SHP77 treated with DMSO at 0.1 percent for 48 hours (cell line): ENCODE results near the gene PLB1.

Experiments used
- DNase-seq: peaks from one replicate; lab custom pipeline; 2025; lab: John Stamatoyannopoulos, UW

Gene PLB1

DNA sequence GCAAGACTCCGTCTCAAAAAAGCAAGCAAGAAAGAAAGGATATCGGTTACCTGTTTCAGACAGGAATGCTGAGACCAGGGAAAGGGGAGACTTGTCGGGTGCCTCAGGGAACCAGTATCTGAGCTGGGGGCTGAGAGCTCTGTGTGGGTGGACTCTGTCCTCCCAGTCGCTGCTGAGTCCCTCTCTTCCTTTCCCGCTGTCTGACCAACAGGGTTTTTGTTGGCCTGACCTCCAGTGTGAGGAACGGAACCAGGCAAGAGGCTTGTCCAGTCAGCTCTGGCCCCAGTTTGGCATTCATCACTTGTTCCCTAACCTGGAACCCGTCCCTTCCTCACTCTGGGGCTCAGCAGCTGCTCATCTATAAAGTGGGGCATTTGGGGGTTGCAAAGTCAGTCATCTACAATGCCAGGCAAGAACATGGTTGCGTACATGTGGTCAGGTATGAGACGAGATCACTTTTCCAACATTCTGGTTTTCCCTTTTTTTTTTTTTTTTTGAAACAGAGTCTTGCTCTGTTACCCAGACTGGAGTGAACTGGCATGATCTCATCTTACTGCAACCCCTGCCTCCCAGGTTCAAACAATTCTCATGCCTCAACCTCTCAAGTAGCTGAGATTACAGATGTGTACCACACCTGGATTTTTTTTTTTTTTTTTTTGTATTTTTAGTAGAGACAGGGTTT lies 116.4 kb downstream of the PLB1 start:
- DNase-seq: no peak

DNA sequence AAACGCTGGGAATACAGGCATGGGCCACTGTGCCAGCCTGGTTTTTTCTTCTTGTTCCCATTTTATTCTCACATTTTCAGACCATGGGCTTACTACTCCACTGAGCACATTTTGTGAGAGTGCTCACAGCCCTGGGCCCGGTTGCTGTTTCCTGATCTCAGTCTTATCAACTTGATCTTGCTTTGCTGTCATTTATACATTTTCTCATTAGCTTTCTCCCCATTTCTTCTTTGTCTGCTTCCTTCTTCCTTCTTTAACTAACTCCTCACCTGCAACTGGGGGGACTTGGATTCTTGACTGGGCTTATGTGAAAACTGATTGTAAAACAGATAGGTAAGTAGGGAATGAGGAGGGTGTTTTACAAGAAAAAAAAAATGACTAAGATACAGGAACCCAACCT lies 117.3 kb downstream of the PLB1 start:
- no peak for DNase-seq

DNA sequence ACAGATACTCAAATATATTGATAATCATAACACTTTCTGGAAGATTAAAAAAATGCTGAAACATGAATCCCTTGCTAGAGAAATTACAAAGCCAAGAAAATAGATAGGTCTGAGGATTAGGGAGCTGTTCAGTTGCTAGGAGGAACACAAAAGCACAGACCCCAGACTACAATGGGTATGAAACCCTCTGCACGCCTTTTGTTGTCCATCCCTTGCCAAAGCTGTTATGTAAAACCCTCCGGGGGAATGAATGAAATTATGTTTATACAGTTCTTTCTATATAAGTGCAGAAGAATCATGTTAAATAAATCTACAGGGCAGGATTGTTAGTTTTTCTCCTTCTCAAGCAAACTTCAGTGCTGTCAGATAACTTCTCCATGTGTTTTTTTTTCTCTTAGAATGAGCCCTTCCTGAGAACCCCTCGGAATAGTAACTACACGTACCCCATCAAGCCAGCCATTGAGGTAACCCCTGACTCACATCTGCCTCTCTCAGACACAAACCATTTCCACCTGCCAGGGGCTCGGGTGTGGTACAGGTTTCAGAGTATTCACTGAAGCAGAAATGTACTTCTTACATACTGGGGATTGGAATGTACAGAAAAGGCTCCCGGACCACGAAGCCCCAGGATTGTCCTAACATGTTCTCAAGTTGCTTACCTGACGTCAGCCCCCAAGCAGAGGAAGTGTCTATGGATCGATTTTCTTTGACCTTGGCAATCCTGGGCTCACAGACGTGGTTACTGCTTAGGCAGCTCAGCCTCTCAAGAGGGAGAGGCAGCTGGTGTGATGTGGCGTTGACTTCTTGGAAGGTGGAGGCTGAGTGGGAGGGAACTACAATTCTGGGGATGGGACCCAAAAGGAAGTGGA lies 118.0 kb downstream of the PLB1 start:
- no peak for DNase-seq

DNA sequence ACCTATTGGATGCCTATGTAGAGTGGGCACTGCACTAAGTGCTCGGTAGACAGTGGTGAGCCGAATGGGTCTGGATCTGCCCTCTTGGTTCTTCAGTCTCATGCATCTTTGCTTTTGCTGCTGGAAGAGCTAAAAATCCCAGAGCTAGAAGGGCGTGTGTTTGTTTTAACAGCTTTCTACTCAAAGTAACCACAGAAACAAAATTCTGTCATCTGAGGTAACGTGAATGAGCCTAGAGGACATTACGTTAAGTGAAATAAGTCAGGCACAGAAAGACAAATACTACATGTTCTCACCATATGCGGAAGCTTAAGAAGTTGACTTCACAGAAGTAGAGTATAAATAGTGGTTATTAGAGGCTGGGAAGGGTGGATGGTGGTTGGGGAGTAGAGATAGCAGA lies 119.8 kb downstream of the PLB1 start:
- no peak for DNase-seq

DNA sequence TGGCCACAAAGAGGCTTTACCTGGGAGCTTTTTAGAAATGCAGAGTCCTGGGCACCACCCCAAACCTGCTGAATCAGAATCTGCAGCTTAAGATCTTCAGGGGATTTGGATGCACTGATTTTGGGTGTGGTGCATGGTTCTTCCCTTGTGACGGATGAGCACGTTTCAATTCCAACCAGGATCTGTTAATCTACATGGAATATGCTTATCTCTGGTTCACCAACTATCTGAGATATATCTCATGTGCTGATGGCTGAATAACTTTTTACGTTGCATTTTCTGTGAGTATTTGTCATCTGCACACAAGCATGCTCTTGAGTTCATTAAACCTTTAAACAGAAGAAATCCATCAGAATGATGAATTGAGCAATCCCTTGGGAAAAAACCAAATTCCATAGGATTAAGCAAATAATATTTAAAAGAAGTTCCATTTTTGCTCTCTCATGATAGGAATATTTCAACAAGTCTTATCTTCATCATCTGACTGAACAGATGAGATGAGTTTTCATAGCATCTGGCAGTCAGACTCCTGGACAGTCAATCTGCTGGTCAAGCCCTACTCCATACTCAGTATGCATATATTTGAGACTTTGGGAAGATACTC lies 120.6 kb downstream of the PLB1 start:
- DNase-seq: no peak

DNA sequence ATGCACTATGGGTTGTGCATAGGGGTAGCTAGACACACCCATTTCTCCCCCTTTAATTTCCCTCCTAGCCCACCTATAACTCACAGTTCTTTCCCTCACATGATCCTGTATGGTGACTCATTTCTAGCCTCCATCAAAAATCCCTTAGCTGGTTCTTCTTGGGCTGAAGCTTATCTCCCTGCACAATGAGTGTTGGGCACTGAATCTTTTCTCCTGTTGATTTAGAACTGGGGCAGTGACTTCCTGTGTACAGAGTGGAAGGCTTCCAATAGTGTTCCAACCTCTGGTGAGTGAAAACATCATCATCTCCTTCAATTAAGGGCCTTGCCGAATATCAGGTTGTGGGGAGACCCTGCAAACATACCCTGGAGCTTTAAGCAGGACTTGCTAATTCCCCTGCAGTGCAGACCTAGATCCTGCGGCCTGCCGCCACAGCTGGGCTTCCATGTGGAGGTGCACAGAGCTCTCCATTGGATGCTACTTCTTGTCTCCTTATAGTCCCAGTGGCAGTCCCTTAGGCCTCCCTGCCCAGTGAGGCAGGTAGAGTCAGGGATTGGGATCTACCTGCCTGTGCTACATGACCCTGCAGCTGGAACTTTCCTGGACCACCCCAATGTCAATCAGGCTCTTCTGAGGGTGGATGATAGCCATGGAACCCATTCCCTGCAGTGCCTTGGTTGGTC lies 121.8 kb downstream of the PLB1 start:
- no peak for DNase-seq

DNA sequence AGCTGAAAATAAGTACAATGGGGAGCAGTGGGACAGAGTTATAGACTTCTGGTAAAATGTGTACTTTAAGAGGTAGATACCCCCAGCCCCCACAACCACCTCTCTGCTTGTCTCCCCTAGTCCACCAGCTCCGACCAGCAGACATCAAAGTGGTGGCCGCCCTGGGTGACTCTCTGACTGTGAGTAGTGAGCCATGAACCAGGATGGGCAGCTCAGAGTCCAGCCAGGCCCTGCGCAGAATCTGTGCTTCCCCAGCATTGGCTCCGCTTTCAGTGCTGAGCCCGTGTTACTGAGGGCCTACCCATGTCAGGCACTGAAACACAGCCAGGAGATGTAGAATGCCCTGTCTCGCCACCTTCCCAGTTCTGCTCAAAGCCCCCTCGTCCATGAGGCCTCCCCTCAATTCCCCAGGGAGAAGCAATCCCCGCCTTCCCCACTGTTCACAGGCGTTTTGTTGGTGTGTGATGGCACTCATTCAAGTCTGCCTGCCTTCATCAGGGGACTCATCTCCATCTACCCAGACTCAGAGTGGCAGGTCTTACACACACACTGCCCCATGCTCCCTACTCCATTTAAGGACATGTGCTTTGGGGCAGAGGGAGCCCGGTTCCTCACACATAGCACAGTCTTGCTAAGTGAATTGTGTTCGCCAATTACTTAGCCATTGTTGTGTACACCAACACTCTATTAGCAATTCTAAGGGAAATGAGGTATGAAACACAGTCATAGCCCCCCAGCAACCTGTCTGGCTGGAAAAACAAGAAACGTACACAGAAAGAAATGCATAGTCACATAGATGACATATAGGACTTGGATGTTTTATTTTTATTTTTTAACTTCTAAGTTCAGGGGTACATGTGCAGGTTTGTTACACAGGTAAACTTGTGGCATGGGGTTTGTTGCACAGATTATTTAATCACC lies 122.6 kb downstream of the PLB1 start:
- DNase-seq: no peak

DNA sequence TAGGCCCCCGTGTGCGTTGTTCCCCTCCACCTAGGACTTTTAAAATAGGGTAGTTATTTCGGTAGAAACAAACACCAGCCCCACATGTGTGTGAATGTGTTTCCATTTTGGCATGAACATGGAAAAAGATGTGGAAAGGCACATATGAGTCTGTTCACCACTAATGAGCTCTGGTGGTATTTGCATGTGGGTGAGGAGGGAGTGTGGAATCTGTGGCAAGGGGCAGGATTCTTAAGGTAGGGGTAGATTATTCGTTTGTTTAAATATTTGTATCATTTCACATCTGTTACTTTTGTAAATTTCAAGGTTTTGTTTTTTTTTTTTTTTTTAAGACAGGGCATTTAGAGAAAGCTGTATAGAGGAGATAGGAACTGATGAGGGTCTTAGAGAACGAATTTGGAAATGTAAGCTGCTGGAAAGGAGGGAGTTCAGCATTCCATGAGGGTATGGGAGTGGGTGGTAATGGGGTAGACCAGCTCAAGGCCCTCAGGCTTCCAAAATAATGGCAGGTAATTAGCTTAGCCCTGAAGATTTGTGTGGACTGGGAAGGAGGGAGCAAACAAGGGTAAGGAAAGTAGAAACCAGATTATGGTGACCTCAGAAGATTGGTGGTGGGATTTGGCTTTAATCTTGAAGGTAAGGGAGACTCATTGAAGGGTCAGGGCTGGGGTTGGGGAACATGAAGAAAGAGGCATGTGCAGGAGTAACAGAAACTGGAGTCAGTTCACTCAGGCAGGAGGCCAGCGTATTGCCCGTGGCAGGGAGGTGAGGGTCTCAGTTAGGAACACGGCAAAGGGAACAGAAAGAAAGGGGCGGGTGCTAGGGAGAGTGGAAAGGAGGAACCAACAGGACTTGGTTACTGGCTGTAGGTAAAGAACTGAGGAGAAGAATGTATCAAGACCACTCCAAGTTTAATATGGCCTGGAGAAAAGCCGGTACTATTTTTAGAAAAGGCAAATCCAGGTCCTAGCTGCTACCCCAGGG lies 123.6 kb downstream of the PLB1 start:
- no peak for DNase-seq

DNA sequence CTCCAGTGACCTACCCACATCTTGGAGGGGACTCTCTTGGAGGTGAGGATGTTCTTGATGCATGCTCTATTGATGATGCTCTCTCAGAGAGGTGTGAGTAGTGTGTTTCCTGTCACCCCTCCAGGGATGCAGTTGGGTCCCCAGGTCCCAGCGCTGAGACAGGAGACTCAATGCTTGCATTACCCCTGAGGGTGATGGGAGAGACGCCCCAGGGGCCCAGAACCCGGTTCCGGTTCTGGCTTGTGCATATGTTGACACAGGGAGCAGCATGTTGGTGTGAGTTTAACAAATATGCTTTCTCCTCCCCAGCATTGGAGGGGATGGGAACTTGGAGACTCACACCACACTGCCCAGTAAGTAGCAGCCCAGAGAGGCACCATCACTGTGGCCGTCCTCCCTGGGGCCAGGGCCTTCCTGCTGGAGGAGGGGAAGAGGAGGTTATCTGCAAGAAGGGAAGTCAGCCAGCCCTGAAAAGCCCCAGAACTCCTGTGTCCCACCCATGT lies 124.5 kb downstream of the PLB1 start:
- DNase-seq: no peak

DNA sequence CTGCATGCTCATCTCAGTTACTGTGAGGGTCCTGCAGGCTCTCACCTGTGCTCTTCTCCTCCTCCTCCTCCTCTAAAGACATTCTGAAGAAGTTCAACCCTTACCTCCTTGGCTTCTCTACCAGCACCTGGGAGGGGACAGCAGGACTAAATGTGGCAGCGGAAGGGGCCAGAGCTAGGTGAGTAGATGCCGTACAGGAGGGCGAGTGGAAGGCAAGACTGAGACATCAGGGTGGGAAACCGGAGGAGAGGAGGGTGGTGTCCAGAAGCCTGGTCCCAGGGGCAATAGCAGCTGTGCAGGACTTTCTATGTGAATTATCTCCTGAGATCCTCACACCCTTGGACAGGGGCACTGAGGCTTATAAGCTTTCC lies 124.9 kb downstream of the PLB1 start:
- no peak for DNase-seq

DNA sequence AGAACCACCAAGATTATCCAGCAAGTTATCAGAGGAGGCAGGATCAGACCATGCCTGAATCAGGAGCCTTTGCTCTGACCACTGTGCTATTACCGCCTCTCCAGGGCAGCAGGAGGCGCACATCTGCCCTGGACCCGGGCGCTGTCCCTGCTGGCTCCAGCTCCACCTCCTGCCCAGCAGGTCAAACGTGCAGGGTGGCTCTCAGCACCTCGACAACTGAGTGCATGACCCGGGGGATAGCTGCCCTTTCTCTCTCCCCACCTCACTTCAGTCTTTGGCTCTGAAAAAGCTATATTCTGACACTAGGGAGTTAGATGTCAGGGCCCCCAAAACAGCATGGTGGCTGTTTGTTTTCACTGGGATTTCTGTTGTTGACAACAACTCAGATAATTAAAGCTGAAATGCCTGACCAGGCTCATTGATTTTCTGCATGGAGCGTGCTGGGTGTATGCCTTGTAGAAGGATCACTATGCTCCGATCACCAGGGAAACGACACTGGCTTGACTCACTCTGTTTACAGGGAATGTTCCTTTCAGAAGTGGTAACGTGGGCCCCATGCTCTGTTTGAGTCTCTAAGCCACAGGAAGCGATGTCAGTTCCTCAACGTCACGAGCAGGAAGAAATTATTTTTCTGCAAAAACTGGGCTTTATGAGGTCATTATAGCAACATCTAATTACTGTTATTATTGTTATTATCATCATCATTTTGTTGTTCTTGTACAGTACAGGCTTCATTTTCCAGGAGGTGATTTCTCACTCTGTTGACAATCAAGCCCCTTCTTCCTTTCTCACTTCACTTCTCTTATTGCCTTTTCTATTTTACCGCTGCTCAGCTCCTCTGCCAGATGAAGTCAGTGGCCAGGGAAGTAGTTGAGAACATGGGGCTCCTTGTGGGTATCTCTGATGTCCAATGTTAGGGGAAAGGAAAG lies 125.6 kb downstream of the PLB1 start:
- no peak for DNase-seq

DNA sequence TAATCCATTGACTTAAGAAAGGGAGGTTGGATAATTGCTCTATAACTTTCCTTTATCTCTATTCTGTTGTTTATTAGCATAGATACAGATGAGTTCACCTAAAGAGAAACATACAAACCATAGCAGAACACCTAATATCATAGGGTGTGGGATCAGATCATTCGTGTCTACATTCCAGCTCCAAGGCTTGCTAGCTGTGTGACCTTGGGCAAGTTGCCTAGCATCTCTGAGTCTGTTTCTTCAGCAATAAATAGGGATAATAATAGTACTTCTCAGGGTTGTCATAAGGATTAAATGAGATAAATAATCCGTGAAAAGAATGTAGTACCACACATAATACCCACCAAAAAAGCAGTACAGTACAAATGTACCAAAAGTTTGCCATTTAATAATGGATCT lies 126.2 kb downstream of the PLB1 start:
- no peak for DNase-seq

DNA sequence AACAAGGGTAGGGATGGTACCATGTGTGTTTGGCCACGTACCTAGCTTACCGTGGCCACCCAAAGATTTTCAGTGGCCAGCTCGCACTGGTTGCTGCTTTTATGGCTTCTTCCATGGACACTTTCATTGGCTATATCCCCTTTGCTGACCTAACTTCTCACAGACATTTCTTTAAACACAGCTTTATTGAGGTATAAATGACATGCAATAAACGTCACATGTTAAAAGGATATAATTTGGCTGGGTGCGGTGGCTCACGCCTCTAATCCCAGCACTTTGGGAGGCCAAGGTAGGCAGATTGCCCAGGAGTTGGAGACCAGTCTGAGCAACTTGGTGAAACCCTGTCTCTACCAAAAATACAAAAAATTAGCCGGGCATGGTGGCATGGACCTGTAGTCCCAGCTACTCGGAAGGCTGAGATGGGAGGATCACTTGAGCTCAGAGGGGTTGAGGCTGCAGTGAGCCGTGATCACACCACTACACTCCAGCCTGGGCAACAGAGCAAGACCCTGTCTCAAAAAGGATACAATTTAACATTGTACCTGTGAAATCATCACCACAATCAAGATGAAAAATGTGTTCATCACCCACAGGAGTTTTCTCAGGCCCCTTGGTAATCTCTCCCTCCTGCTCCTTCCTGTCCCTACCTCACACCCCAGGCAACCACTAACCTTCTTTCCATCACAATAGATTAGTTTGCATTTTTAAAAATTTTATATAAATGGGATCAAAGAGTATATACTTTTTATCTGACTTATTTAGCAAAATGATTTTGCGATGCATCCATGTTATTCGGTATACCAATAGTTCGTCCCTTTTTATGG lies 127.9 kb downstream of the PLB1 start:
- DNase-seq: no peak

DNA sequence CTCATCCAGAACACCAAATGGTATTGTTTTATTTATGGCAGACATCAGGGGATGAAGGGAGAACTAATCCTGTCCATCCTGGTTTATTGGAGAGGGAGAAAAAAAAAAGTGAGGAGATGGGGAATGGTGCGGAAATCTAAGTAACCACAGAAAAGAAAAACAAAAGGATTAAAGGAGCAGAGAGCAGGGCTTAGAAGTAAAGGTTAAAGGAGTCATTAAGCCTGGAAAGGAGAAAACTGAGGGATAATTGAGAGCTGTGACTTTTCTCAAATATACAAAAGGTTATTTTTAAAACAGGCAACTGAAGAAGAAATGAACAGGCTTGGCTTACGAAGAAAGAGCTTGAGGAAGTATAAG lies 128.6 kb downstream of the PLB1 start:
- DNase-seq: no peak

DNA sequence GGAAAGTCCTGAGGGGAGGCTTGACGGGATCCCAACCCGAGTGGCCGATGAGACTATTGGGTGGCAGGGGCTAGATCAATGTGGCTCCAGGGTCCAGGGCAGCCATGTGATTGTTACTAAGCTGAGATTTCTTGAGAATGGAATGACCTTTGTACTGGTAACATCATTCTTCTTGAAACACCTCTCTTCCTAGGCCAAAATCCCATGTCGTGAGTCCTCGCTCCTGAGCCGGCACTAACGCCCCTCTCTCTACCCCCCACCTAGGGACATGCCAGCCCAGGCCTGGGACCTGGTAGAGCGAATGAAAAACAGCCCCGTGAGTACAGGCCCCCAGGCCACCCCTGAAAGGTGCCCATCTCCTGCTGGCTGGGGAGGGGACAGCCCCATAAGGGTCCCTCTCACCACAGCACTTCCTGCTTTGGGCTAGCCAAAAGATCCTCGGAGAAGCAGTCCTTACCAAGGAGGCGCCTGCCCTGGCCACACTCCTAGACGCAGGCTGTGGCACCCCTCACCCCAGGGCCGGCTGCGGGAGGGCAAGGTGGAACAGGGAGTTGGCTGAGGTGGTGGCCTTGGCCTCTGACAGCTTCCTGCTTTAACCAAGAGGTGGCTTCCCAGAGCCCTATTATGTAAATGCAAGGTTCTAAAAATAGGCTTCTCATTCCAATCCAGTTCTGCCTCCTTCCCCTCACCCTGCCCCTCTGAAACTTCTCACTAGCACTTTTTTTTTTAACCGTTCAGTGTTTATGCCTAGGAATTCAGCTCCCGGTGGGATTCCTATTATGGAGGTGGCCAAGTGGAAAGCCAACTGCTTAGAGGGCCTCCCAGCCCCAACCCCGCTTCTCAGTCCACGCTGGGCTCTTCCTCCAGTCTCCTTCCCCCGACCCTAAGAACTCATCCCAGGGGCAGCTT lies 129.2 kb downstream of the PLB1 start:
- no peak for DNase-seq

DNA sequence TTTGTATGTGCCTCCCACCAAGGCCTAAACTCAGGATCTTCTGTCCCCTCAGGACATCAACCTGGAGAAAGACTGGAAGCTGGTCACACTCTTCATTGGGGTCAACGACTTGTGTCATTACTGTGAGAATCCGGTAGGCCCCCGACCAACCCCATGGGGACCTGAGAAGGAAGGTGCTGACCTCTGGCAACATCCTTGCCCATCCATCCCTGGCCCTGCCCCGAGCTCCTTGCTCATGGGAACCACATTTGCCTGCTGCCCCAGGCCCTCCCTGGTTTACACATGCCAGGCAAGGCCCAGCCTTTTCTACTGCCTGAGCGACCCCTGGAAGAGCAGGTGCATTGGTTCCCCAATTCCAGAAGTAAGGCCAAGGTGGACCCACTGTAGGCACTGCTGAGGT lies 130.5 kb downstream of the PLB1 start:
- DNase-seq: no peak

DNA sequence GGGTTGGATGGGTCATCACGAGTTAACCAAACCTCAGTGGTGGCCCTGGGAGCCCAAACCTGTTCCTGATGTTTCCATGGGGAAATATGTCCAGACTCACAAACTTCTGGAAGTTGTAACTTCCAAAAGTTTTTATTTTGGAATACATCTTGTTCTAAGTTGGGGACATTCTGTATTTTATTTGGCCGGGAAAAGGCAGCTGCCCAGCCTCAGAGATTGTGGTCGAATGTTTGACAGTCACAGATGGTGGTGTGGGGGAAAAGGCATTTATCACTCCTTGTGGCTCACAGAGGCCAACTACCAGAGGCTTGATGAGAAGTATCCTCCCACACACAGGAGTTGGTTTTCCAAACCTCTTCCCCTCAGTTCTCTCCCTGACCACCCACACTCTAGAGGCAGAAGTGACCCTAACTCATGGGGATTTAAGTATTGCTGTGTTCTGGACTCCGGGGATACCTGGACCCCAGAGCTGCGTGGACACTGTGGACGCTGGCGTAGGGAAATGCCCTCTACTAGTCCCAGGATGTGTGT lies 131.1 kb downstream of the PLB1 start:
- DNase-seq: no peak
